Keratinocyte (primary cell): ENCODE measurements around the gene DCST2. TPM values are rescaled to one million over a fixed set of nuclear protein-coding genes. Genes with fewer than 3 reads are reported as not detected.

Source experiments
- DNase-seq: peaks from one replicate; pipeline ENCODE4 v3.0.0-alpha.2; 2011; ENCODE audit warnings: low read depth, missing footprints, low spot score
- FAIRE-seq: peaks from 2 replicates; lab custom pipeline; 2011; peaks lifted over from hg19 to GRCh38; lab: Jason Lieb, UNC
- H2AFZ ChIP-seq: 2 replicates; pipeline ENCODE4 v1.6.0; 2012; ENCODE audit warnings: low read length, control low read depth, inconsistent platforms; ENCODE audit not compliant: control insufficient read depth
- H3K27ac ChIP-seq: 2 replicates; pipeline ENCODE4 v1.5.1; 2011; ENCODE audit warnings: low read length; ENCODE audit not compliant: control insufficient read depth, insufficient read depth
- H3K27me3 ChIP-seq: 3 replicates; pipeline ENCODE4 v1.6.0; 2011; ENCODE audit warnings: low read length; ENCODE audit not compliant: control insufficient read depth, insufficient read depth; ENCODE audit errors: extremely low read depth
- H3K36me3 ChIP-seq, 2 experiments: 2 replicates in 1 of 2; 3 replicates in 1 of 2; pipeline ENCODE4 v1.5.1; 2011; ENCODE audit warnings: low read length in 2 of 2, mild to moderate bottlenecking in 1 of 2; ENCODE audit not compliant: control insufficient read depth in 2 of 2, insufficient read depth in 2 of 2; ENCODE audit errors: extremely low read depth in 1 of 2
- H3K4me1 ChIP-seq: 3 replicates; pipeline ENCODE4 v1.5.1; 2011; ENCODE audit warnings: low read length; ENCODE audit not compliant: control insufficient read depth, insufficient read depth; ENCODE audit errors: extremely low read depth
- H3K4me2 ChIP-seq: 3 replicates; pipeline ENCODE4 v1.6.0; 2011; ENCODE audit warnings: low read depth, low read length; ENCODE audit not compliant: control insufficient read depth, insufficient read depth; ENCODE audit errors: extremely low read depth
- H3K4me3 ChIP-seq, 3 experiments: fragments of 200-600 bp in 1 of 3; sonication (generic) in 1 of 3; 2 replicates in 2 of 3; 3 replicates in 1 of 3; pipeline ENCODE4 v1.5.1; 2011 to 2016; ENCODE audit warnings: low read length in 3 of 3, mild to moderate bottlenecking in 3 of 3, control low read depth in 2 of 3, inconsistent platforms in 1 of 3, low read depth in 1 of 3, mixed read lengths in 1 of 3, mixed run types in 1 of 3, moderate library complexity in 1 of 3; ENCODE audit not compliant: control insufficient read depth in 2 of 3, insufficient read depth in 2 of 3; ENCODE audit errors: extremely low read depth in 1 of 3
- H3K79me2 ChIP-seq: 2 replicates; pipeline ENCODE4 v1.6.0; 2012; ENCODE audit warnings: low read length; ENCODE audit not compliant: control insufficient read depth, insufficient read depth
- H3K9ac ChIP-seq: 3 replicates; pipeline ENCODE4 v1.6.0; 2011; ENCODE audit warnings: low read length; ENCODE audit not compliant: control insufficient read depth, insufficient read depth; ENCODE audit errors: extremely low read depth
- H3K9me1 ChIP-seq: 3 replicates; pipeline ENCODE4 v1.6.0; 2011; ENCODE audit warnings: low read length; ENCODE audit not compliant: control insufficient read depth, insufficient read depth; ENCODE audit errors: extremely low read depth
- H3K9me3 ChIP-seq: 2 replicates; pipeline ENCODE4 v1.5.1; 2012; ENCODE audit warnings: low read depth, low read length; ENCODE audit not compliant: control insufficient read depth
- H4K20me1 ChIP-seq: 3 replicates; pipeline ENCODE4 v1.6.0; 2011; ENCODE audit warnings: low read length; ENCODE audit not compliant: control insufficient read depth, insufficient read depth; ENCODE audit errors: extremely low read depth
- EZH2 ChIP-seq: IDR thresholded peaks from one replicate; pipeline ENCODE4 v1.6.1; 2012; ENCODE audit warnings: inconsistent platforms, mild to moderate bottlenecking, low read length, moderate library complexity
- dilution Hi-C: fragments of 300-500 bp; cut with MboI; formaldehyde crosslinking; loops from one replicate; pipeline ENCODE4 v1.7.0; 2020; ENCODE audit warnings: low sequenced_read_pairs; ENCODE audit not compliant: extremely low pct_ligation_motif_present
- polyA plus RNA-seq, 5 experiments: library from polyadenylated mRNA; depleted of rRNA in 3 of 5; stranded (reverse) in 3 of 5; stranded (forward) in 1 of 5; unstranded in 1 of 5; fragments of >200 nt; gene quantifications; 1 replicate in 1 of 5; 2 replicates in 3 of 5; 3 replicates in 1 of 5; pipeline versions ENCODE4 v1.2.1 to v1.2.3, GENCODE V29; 2011 to 2012; ENCODE audit warnings: missing spikeins in 2 of 5, low read depth in 1 of 5, low replicate concordance in 1 of 5
- TF ChIP-seq, protein P1 (sequence below), 3 experiments: IDR thresholded peaks in 1 of 3; conservative IDR thresholded peaks in 1 of 3; optimal IDR thresholded peaks in 1 of 3; 2 replicates in 2 of 3; 3 replicates in 1 of 3; pipeline versions ENCODE3 to v1.5.1; 2011; ENCODE audit warnings: low read length in 3 of 3, mild to moderate bottlenecking in 3 of 3, moderate library complexity in 2 of 3, control low read depth in 1 of 3, inconsistent platforms in 1 of 3; ENCODE audit not compliant: insufficient read depth in 2 of 3; ENCODE audit errors: extremely low read depth in 1 of 3

The DCST2 gene
- polyA plus RNA-seq, 1 donor (not counting 4 experiments of a cell fraction or from before 2014, with no cell fraction given) = 0.14 TPM

DNA sequence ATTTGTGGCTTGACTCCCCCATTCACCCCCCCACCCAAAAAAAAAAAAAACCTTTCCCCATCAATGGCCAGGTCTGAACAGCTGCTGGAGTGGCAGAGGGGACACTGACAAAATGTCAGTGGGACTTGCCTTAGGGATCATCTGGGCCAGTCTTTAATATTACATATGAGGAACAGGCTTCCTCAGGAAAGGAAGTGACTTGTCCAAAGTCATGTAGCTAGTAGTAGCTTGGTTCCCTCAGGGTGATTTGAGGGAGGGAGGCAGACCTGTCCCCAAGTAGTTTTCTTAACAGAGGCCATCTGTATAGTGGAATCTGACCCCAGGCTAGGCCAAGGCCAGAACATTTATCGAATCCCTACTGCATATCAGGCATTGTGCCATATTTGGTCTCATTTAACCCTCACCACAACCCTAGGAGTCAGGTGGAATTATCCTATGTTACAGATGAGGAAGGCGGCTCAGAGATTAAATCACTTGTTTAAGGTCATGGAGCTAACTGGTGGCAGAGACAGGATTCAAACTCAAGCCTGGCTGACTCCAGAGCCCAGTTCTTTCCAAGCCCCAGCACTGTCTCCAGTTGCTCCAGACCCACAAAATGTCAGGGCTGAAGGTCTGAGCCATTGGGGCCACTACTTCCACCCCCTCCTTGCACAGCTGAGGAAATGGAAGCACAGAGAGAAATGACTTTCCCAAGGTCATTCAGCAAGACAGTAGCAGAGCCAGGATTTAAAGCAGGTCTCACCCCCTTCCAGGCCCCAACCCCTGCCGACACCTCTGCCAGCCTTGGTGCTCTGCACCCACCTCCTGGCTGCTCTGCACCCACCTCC, 20.6 kb downstream of the DCST2 start:
- H3K4me1 ChIP-seq = peaks cover 74% of the 10 kb centered on the region
- DNase-seq = no peak
- H3K4me3 ChIP-seq = no peak overlapping the region
- H2AFZ ChIP-seq = no peak overlapping the region
- peak; percentile 46 for FAIRE-seq
- dilution Hi-C loops = no loop called here
- TF ChIP-seq, protein P1, sequence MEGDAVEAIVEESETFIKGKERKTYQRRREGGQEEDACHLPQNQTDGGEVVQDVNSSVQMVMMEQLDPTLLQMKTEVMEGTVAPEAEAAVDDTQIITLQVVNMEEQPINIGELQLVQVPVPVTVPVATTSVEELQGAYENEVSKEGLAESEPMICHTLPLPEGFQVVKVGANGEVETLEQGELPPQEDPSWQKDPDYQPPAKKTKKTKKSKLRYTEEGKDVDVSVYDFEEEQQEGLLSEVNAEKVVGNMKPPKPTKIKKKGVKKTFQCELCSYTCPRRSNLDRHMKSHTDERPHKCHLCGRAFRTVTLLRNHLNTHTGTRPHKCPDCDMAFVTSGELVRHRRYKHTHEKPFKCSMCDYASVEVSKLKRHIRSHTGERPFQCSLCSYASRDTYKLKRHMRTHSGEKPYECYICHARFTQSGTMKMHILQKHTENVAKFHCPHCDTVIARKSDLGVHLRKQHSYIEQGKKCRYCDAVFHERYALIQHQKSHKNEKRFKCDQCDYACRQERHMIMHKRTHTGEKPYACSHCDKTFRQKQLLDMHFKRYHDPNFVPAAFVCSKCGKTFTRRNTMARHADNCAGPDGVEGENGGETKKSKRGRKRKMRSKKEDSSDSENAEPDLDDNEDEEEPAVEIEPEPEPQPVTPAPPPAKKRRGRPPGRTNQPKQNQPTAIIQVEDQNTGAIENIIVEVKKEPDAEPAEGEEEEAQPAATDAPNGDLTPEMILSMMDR (optimal IDR thresholded peaks at IDR 0.05 in 1 of 3, IDR thresholded peaks at IDR 0.05 in 1 of 3, conservative IDR thresholded peaks at IDR 0.05 in 1 of 3; ENCODE audit: extremely low read depth in 1 of 3, insufficient read depth in 2 of 3, low read length in 3 of 3) = no peak
- TF ChIP-seq EZH2 = no peak
- H4K20me1 ChIP-seq = peaks cover 6% of the 10 kb centered on the region
- H3K36me3 ChIP-seq = peaks cover 26 to 47% of the 10 kb centered on the region in 2 experiments
- no peak overlapping the region for H3K27ac ChIP-seq
- no peaks in the 10 kb centered on the region for H3K27me3 ChIP-seq
- peaks cover 34% of the 10 kb centered on the region for H3K79me2 ChIP-seq
- no peaks in the 10 kb centered on the region for H3K9me1 ChIP-seq
- H3K9me3 ChIP-seq = no peaks in the 10 kb centered on the region
- no peak overlapping the region for H3K4me2 ChIP-seq
- H3K9ac ChIP-seq = no peak overlapping the region

DNA sequence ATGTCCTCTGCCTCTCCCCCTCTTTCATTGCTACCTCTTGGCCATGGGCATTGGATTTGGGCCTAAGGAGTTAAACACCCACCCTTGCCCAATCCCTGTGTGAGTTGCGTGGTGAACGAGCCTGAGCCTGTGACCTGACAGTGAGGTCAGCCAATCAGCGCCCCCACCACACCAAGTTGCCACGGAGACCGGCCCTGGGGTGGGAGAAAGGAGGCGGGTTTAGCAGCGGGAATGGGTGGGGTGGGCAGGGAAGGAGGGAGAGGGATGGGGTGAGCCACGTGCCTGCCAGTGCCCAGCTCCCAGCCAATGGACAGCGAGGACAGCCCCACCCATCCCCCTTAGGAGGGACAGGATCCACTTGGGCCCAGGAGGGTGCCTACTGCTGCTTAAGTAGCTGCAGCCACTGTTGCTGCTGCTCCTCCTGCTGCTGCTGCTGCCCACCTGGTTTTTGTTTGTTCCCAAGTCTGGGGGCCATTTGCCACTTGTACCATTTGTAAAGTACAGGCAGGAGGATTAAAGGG, 21.5 kb downstream of the DCST2 start:
- FAIRE-seq = peak; percentile 62
- no peaks in the 10 kb centered on the region for H3K9me3 ChIP-seq
- DNase-seq = no peak
- no peak overlapping the region for H2AFZ ChIP-seq
- peaks cover 26 to 53% of the 10 kb centered on the region in 2 experiments for H3K36me3 ChIP-seq
- H3K79me2 ChIP-seq = peaks cover 43% of the 10 kb centered on the region
- peak overlapping the region; percentile 27 for H3K4me2 ChIP-seq
- peaks cover 6% of the 10 kb centered on the region for H4K20me1 ChIP-seq
- no peaks in the 10 kb centered on the region for H3K27me3 ChIP-seq
- no peak for TF ChIP-seq EZH2
- TF ChIP-seq, protein P1 (optimal IDR thresholded peaks at IDR 0.05 in 1 of 3, IDR thresholded peaks at IDR 0.05 in 1 of 3, conservative IDR thresholded peaks at IDR 0.05 in 1 of 3; ENCODE audit: extremely low read depth in 1 of 3, insufficient read depth in 2 of 3, low read length in 3 of 3) = no peak
- no peak overlapping the region for H3K27ac ChIP-seq
- dilution Hi-C loops = no loop called here
- no peak overlapping the region for H3K9ac ChIP-seq
- H3K4me3 ChIP-seq = no peak overlapping the region
- H3K4me1 ChIP-seq = peaks cover 76% of the 10 kb centered on the region
- H3K9me1 ChIP-seq = no peaks in the 10 kb centered on the region
